Measurements from ENCODE around the gene ZCCHC2. TPM values are rescaled to one million over a fixed set of nuclear protein-coding genes. Genes with fewer than 3 reads are reported as not detected.

Gene ZCCHC2
- total and polyA plus RNA-seq, 4 donors, result 6.9 to 34.7 (median 20.2) TPM

GRCh38 chr18:62610351-62610700 lies 87.5 kb downstream of the ZCCHC2 start:
- DNase-seq, result no peak
- intact Hi-C loops (cut with DNase I), result loop anchor here in 1 of 2 donors (10.0 kb wide), 1 partner anchor 94 kb away; no protein-coding TSS in a partner anchor
- H3K4me3 ChIP-seq (ENCODE audit: low read length in 2 of 2), result no peak overlapping the region

GRCh38 chr18:62610701-62611411 lies 88.0 kb downstream of the ZCCHC2 start:
- intact Hi-C loops (cut with DNase I), result loop anchor here in 1 of 2 donors (10.0 kb wide), 1 partner anchor 94 kb away; no protein-coding TSS in a partner anchor
- Histone ChIP-seq H3K4me3 (ENCODE audit: low read length in 2 of 2) (no peak overlapping the region), H3K36me3 (ENCODE audit: control insufficient read depth in 1 of 2, insufficient read depth in 2 of 2, low read length in 1 of 2) (no peaks in the 10 kb centered on the region), H3K4me1 (ENCODE audit: control insufficient read depth in 1 of 2, insufficient read depth in 2 of 2, low read length in 2 of 2) (no peaks in the 10 kb centered on the region), H3K27ac (ENCODE audit: low read depth in 1 of 2, low read length in 2 of 2) (no peak overlapping the region), H3K9me3 (ENCODE audit: control insufficient read depth, low read length) (no peaks in the 10 kb centered on the region), H3K27me3 (ENCODE audit: control insufficient read depth in 1 of 2, insufficient read depth in 2 of 2, low read length in 1 of 2) (no peaks in the 10 kb centered on the region)
- WGBS, 2 donors, result 29 to 38% methylated on average over 24 of the region's 24 CpGs
- ATAC-seq (ENCODE audit: low FRiP score), result peak; percentile 23
- no peak for DNase-seq

More at GRCh38 chr18:62610351-62610700, 87.5 kb downstream of the ZCCHC2 start:
- 55 to 70% methylated on average over 3 of the region's 3 CpGs for WGBS, 2 donors
- ATAC-seq (ENCODE audit: low FRiP score), result no peak
- H3K36me3 ChIP-seq (ENCODE audit: control insufficient read depth in 1 of 2, insufficient read depth in 2 of 2, low read length in 1 of 2), result no peaks in the 10 kb centered on the region
- H3K27ac ChIP-seq (ENCODE audit: low read depth in 1 of 2, low read length in 2 of 2), result no peak overlapping the region
- H3K9me3 ChIP-seq (ENCODE audit: control insufficient read depth, low read length), result no peaks in the 10 kb centered on the region
- H3K27me3 ChIP-seq (ENCODE audit: control insufficient read depth in 1 of 2, insufficient read depth in 2 of 2, low read length in 1 of 2), result no peaks in the 10 kb centered on the region
- no peaks in the 10 kb centered on the region for H3K4me1 ChIP-seq (ENCODE audit: control insufficient read depth in 1 of 2, insufficient read depth in 2 of 2, low read length in 2 of 2)

GRCh38 chr18:62611453-62612288 lies 88.8 kb downstream of the ZCCHC2 start:
- Histone ChIP-seq H3K9me3 (ENCODE audit: control insufficient read depth, low read length) (no peaks in the 10 kb centered on the region), H3K27me3 (ENCODE audit: control insufficient read depth in 1 of 2, insufficient read depth in 2 of 2, low read length in 1 of 2) (no peaks in the 10 kb centered on the region), H3K27ac (ENCODE audit: low read depth in 1 of 2, low read length in 2 of 2) (no peak overlapping the region), H3K4me3 (ENCODE audit: low read length in 2 of 2) (no peak overlapping the region), H3K4me1 (ENCODE audit: control insufficient read depth in 1 of 2, insufficient read depth in 2 of 2, low read length in 2 of 2) (no peaks in the 10 kb centered on the region), H3K36me3 (ENCODE audit: control insufficient read depth in 1 of 2, insufficient read depth in 2 of 2, low read length in 1 of 2) (no peaks in the 10 kb centered on the region)
- 28 to 32% methylated on average over 29 to 32 of the region's 32 CpGs for WGBS, 2 donors
- intact Hi-C loops (cut with DNase I), result loop anchor here in 1 of 2 donors (10.0 kb wide), 1 partner anchor 93 kb away; no protein-coding TSS in a partner anchor
- ATAC-seq (ENCODE audit: low FRiP score), result peak; percentile 30
- DNase-seq, result peak in 1 of 2 donors; percentile 79

GRCh38 chr18:62612289-62612645 lies 89.4 kb downstream of the ZCCHC2 start:
- intact Hi-C loops (cut with DNase I), result loop anchor here in 1 of 2 donors (10.0 kb wide), 1 partner anchor 93 kb away; no protein-coding TSS in a partner anchor
- no peak for DNase-seq
- Histone ChIP-seq H3K4me3 (ENCODE audit: low read length in 2 of 2) (no peak overlapping the region), H3K27ac (ENCODE audit: low read depth in 1 of 2, low read length in 2 of 2) (no peak overlapping the region), H3K9me3 (ENCODE audit: control insufficient read depth, low read length) (no peaks in the 10 kb centered on the region), H3K4me1 (ENCODE audit: control insufficient read depth in 1 of 2, insufficient read depth in 2 of 2, low read length in 2 of 2) (no peaks in the 10 kb centered on the region), H3K27me3 (ENCODE audit: control insufficient read depth in 1 of 2, insufficient read depth in 2 of 2, low read length in 1 of 2) (no peaks in the 10 kb centered on the region), H3K36me3 (ENCODE audit: control insufficient read depth in 1 of 2, insufficient read depth in 2 of 2, low read length in 1 of 2) (no peaks in the 10 kb centered on the region)
- ATAC-seq (ENCODE audit: low FRiP score), result no peak
- WGBS, 2 donors, result 31 to 38% methylated on average over 4 of the region's 4 CpGs

GRCh38 chr18:62612776-62613175 lies 90.0 kb downstream of the ZCCHC2 start:
- H3K27ac ChIP-seq (ENCODE audit: low read depth in 1 of 2, low read length in 2 of 2), result no peak overlapping the region
- H3K4me3 ChIP-seq (ENCODE audit: low read length in 2 of 2), result no peak overlapping the region
- no peak for DNase-seq
- H3K27me3 ChIP-seq (ENCODE audit: control insufficient read depth in 1 of 2, insufficient read depth in 2 of 2, low read length in 1 of 2), result no peaks in the 10 kb centered on the region
- no peaks in the 10 kb centered on the region for H3K36me3 ChIP-seq (ENCODE audit: control insufficient read depth in 1 of 2, insufficient read depth in 2 of 2, low read length in 1 of 2)
- WGBS, 2 donors, result 90% methylated on average over 4 of the region's 4 CpGs
- intact Hi-C loops (cut with DNase I), result loop anchor here in 1 of 2 donors (10.0 kb wide), 1 partner anchor 92 kb away; no protein-coding TSS in a partner anchor
- ATAC-seq (ENCODE audit: low FRiP score), result no peak
- H3K4me1 ChIP-seq (ENCODE audit: control insufficient read depth in 1 of 2, insufficient read depth in 2 of 2, low read length in 2 of 2), result no peaks in the 10 kb centered on the region
- H3K9me3 ChIP-seq (ENCODE audit: control insufficient read depth, low read length), result no peaks in the 10 kb centered on the region

- no peak for ATAC-seq (ENCODE audit: low FRiP score)
- Histone ChIP-seq H3K36me3 (ENCODE audit: control insufficient read depth in 1 of 2, insufficient read depth in 2 of 2, low read length in 1 of 2) (no peaks in the 10 kb centered on the region), H3K4me3 (ENCODE audit: low read length in 2 of 2) (no peak overlapping the region), H3K4me1 (ENCODE audit: control insufficient read depth in 1 of 2, insufficient read depth in 2 of 2, low read length in 2 of 2) (no peaks in the 10 kb centered on the region), H3K9me3 (ENCODE audit: control insufficient read depth, low read length) (no peaks in the 10 kb centered on the region), H3K27ac (ENCODE audit: low read depth in 1 of 2, low read length in 2 of 2) (no peak overlapping the region), H3K27me3 (ENCODE audit: control insufficient read depth in 1 of 2, insufficient read depth in 2 of 2, low read length in 1 of 2) (no peaks in the 10 kb centered on the region)
- intact Hi-C loops (cut with DNase I), result loop anchor here in 1 of 2 donors (10.0 kb wide), 1 partner anchor 90 kb away; no protein-coding TSS in a partner anchor
- 77 to 80% methylated on average over 9 of the region's 9 CpGs for WGBS, 2 donors
- no peak for DNase-seq
Measured at GRCh38 chr18:62614494-62614893, 91.7 kb downstream of the ZCCHC2 start.

GRCh38 chr18:62616331-62616805 lies 93.5 kb downstream of the ZCCHC2 start:
- Histone ChIP-seq H3K27me3 (ENCODE audit: control insufficient read depth in 1 of 2, insufficient read depth in 2 of 2, low read length in 1 of 2) (no peaks in the 10 kb centered on the region), H3K27ac (ENCODE audit: low read depth in 1 of 2, low read length in 2 of 2) (no peak overlapping the region), H3K9me3 (ENCODE audit: control insufficient read depth, low read length) (no peaks in the 10 kb centered on the region), H3K4me3 (ENCODE audit: low read length in 2 of 2) (no peak overlapping the region), H3K4me1 (ENCODE audit: control insufficient read depth in 1 of 2, insufficient read depth in 2 of 2, low read length in 2 of 2) (no peaks in the 10 kb centered on the region), H3K36me3 (ENCODE audit: control insufficient read depth in 1 of 2, insufficient read depth in 2 of 2, low read length in 1 of 2) (no peaks in the 10 kb centered on the region)
- WGBS, 2 donors, result 65 to 80% methylated on average over 18 of the region's 18 CpGs
- ATAC-seq (ENCODE audit: low FRiP score), result no peak
- intact Hi-C loops (cut with DNase I), result loop anchor here in 1 of 2 donors (10.0 kb wide), 1 partner anchor 88 kb away; no protein-coding TSS in a partner anchor
- DNase-seq, result no peak

- DNase-seq (no peak), ATAC-seq (ENCODE audit: low FRiP score) (no peak)
- no peaks in the 10 kb centered on the region for H3K27me3 ChIP-seq (ENCODE audit: control insufficient read depth in 1 of 2, insufficient read depth in 2 of 2, low read length in 1 of 2)
- 79 to 80% methylated on average over 8 of the region's 8 CpGs for WGBS, 2 donors
- no peak overlapping the region for H3K27ac ChIP-seq (ENCODE audit: low read depth in 1 of 2, low read length in 2 of 2)
- H3K36me3 ChIP-seq (ENCODE audit: control insufficient read depth in 1 of 2, insufficient read depth in 2 of 2, low read length in 1 of 2), result no peaks in the 10 kb centered on the region
- H3K4me3 ChIP-seq (ENCODE audit: low read length in 2 of 2), result no peak overlapping the region
- intact Hi-C loops (cut with DNase I), result loop anchor here in 1 of 2 donors (10.0 kb wide), 1 partner anchor 87 kb away; no protein-coding TSS in a partner anchor
- H3K9me3 ChIP-seq (ENCODE audit: control insufficient read depth, low read length), result no peaks in the 10 kb centered on the region
- no peaks in the 10 kb centered on the region for H3K4me1 ChIP-seq (ENCODE audit: control insufficient read depth in 1 of 2, insufficient read depth in 2 of 2, low read length in 2 of 2)
Measured at GRCh38 chr18:62617793-62618591, 95.2 kb downstream of the ZCCHC2 start.
